Transverse colon (tissue), 4 donors: ENCODE results near the gene RGS6.

Experiments used
- POLR2AphosphoS5 ChIP-seq, 3 donors: sonication (generic); formaldehyde crosslinking; IDR thresholded peaks; one replicate each; pipeline ENCODE4 v1.6.1; 2016; ENCODE audit warnings: antibody characterized with exemption in 3 of 3
- TF ChIP-seq, protein P1 (sequence below), 5 experiments: fragments of 200-600 bp in 3 of 5; fragments of 450-650 bp in 2 of 5; sonication (generic) in 3 of 5; IDR thresholded peaks; 1 replicate in 2 of 5; 2 replicates in 3 of 5; pipeline ENCODE4 v1.5.1; 2016 to 2017; ENCODE audit warnings: antibody characterized with exemption in 5 of 5, inconsistent platforms in 3 of 5, mild to moderate bottlenecking in 2 of 5, moderate library complexity in 1 of 5

DNA sequence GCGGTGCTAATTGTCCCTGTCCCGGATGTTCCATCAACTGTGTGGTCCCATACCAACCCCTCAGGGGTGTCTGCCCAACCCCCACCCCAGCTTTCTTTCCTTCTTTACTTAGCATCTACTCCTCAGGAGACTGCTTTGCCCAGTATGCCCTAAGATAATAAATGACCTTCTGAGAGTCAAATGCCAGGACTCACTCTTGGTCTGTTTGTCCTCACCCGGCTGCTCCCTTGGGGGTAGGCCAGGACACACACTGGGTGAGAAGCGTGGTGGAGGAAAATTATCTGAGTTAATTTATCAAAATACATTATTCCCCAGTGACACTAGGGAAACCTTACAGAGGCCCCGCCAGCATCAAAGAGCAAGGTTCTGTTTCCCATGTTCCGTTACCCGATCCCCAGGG lies 457.0 kb downstream of the RGS6 start:
- TF ChIP-seq, protein P1, sequence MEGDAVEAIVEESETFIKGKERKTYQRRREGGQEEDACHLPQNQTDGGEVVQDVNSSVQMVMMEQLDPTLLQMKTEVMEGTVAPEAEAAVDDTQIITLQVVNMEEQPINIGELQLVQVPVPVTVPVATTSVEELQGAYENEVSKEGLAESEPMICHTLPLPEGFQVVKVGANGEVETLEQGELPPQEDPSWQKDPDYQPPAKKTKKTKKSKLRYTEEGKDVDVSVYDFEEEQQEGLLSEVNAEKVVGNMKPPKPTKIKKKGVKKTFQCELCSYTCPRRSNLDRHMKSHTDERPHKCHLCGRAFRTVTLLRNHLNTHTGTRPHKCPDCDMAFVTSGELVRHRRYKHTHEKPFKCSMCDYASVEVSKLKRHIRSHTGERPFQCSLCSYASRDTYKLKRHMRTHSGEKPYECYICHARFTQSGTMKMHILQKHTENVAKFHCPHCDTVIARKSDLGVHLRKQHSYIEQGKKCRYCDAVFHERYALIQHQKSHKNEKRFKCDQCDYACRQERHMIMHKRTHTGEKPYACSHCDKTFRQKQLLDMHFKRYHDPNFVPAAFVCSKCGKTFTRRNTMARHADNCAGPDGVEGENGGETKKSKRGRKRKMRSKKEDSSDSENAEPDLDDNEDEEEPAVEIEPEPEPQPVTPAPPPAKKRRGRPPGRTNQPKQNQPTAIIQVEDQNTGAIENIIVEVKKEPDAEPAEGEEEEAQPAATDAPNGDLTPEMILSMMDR (IDR thresholded peaks at IDR 0.05): no peak
- no peak for TF ChIP-seq POLR2AphosphoS5 (IDR thresholded peaks at IDR 0.05)
